ENCODE results near the gene STC2. TPM values are rescaled to one million over a fixed set of nuclear protein-coding genes. Genes with fewer than 3 reads are reported as not detected.
"Not testable (repeated sequence)": the region's sequence is repeated elsewhere in the genome, so short reads cannot be mapped to it uniquely, and the experiment has no call there.

Gene STC2
- total RNA-seq, 1 donor from 2014 or later, result 9.5 TPM

DNA sequence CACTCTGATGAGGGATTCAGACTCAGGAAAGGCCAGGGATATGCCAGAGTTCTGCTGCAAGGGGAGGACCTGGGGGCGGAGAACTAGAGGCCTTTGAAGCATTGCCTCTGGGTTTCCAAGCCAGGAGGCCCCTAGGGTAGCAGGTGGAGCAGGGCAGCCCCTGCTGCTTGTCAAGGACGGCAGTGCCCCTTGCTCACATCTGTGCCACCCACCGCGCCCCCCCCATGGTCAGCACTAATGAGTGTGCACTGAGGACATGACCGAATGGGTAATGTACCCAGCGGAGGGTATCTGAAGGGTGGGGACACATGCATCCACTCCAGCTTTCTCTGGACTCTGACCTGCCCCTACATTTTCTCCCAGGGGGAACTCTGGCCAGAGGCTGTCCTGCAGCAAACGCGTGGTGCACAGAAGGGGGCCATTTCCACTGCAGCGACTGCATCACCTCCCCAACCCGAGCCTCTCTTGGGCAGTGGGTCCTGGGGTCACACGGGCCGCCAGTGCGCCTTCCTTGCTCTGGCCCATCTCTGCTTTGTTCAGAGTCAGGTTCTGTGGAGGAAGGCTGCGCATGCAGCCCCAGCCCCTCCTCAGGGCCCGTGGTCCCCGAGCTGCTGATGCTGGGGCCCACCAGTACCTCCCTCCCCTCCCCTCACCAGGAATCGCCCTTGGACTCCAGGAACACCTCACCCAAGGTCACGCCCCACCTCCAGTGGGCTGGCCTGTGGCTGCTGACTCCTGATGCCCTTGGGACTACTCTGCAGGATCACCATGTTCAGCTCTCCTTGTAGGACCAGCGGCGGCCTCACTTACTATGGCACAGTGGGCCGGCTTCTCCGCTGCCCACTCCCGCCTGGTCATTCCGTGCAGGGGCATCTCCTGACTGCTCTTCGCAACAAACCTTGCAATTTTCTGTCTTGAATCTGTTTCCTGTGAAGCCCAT is 31.2 kb downstream of the STC2 start:
- intact Hi-C loops (cut with micrococcal nuclease), result no loop called here

DNA sequence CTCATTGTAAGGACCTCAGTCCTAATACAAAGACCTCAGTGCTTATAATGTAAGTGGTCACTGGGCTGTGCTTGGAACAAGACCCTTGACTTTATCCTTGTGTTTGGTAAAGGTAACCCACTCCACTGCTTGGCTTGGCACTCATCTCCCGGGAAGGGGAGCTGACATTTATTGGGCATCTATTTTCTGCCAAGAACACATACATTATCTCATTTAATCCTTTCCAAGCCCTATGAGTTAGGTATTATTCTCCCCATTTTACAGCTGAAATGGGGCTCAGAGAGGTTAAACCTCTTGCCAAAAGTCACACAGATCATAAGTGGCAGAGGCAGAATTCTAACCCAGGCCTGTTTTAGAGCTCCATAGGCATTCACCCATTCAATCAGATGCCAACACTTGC is 32.4 kb downstream of the STC2 start:
- intact Hi-C loops (cut with micrococcal nuclease), result no loop called here

DNA sequence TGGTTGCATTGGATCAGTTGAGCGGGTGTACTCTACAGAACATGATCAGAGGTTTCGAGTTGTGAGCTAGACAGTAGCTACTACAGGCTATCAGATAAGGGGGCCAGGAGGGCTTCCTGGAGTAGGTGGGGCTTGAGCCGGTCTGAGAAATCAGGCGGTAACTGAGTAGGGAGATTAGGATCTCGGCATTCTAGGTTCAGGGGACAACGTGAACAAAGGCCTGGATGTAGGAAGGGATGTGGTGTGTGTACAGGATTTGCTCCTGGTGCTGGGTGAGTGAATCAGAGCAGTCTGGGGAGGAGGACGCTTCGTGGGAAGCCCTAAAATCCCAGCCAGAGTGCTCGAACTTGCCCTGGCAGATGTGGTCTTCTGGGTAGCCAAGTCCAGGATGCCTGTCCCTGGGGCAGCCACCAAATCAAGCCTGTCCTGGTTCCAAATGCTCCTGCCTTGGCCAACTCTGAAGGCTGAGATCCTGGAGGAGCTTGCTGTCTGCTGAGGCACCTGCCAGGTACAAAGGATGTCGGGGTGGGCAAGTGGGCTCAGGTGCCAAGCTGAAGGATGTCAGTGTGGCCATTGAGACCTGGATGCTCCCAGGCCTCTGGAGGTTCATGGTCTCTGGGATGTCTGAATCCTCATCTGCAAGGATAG is 33.4 kb downstream of the STC2 start:
- intact Hi-C loops (cut with micrococcal nuclease), result loop anchor here (1.0 kb wide), 2 partner anchors 34 to 38 kb away; partner anchors contain the start of gene STC2

DNA sequence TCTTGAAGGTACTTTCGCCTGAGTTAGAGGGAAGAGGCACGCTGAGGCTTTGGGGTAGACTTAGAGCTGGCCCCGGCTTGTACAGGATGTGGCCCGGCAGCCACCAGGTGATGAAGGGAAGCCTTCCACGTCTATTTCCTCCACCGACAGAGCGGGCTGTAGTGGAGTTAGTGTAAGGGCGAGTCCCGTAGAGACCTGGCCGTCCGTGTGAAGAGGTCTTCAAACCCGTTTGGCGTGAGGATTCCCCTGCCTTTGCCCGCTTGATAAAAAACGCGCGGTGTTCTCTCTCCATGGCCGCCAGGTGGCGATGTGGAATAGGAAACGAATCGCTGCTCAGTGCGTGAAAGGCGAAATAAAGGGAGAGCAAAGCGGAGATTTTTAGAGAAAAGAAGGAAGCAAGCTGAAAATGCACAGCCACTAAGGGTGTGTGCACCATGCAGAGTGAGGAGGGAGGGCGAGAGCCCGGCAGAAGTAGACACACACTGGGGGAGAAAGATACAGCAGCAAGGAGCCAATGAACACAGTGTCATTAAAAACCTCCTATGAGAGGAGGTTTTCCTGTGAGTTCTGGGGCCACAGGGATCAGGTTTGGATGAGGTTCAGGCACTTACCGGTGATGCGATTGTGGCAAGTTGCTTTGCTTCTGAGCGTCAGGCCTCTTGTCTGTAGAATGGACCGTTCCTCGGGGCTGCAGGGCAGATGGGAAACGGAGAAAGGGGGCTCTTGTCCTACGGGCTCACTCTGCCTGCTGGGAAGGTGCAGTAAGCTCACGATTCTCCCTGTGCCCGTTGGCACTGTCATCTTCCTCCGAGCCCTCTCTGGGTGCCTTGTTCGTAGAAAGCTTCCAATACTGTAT is 34.2 kb downstream of the STC2 start:
- intact Hi-C loops (cut with micrococcal nuclease), result loop anchor here (1.0 kb wide), 2 partner anchors 34 to 38 kb away; partner anchors contain the start of gene STC2

DNA sequence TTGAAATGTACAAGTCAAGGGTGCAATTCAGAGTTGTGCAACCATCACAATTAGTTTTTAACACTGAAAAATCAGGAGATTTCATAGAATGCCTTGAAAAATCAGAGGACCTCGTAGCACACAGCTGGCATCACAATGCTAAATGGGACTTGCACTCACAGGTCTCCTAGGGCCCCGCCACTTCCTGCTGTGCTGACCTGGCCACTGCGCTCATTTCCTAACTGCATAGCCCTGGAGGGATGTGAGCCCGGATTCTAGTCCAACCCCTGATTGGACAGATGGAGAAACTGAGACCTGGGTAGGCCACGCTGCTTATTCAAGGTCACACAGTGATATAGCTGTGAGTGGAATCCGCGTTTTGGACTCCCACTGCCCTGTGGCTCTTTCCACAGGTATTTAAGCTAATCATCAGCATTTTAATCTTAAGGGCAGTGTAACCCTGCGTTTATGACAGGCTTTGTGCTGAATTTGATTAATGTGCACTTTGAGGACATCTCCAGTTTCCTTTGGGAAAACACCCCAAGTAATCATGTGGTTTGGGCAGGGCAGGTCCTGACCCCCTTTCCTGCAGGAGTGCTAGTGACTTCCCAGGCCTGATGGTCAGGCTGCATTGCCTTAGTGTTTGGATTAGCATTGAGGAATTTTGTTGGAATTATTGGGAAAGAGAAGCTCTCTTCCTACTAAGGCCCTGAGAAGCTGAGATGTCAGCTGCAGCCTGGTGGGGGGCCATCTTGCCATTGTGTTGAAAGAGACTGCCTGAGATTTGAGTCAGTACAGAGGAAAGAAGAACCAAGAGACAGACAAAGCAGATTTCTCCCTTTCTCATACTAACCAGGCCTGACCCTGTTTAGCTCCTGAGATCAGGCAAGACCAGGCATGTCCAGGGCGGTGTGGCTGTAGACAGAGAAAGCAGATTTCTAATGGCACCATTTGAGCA is 36.2 kb downstream of the STC2 start:
- intact Hi-C loops (cut with micrococcal nuclease), result no loop called here

DNA sequence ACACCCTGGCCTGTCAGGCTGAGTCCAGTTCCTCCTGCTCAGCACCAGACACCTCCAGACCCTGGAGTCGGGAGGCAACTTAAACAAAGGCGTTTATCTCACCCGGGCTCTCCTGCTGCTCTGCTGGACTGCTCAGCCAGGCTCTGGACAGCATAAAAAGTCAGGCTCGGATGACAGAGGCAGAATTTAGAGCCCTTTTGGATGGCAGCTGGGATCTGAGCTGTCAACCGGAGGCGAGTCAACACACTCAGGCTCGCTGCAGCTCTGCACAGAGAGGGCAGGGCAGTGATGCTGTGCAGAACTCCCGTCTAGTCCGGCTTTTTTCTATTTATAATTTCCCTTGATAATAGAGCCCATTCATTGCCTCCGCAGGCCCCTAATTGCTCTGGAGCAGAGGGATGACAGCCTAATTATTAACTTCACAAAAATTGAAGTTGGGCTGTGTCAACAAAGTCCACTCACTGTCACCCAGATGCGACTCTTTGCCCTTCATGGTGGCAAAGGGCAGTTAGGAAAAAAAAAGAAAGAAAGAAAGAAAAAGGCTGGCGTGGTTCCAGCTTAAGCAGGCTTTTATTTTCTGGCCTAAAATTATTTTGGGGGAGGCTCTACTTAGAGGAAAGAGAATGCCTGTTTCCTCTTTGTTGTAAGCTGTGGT is 37.6 kb downstream of the STC2 start:
- intact Hi-C loops (cut with micrococcal nuclease), result no loop called here

DNA sequence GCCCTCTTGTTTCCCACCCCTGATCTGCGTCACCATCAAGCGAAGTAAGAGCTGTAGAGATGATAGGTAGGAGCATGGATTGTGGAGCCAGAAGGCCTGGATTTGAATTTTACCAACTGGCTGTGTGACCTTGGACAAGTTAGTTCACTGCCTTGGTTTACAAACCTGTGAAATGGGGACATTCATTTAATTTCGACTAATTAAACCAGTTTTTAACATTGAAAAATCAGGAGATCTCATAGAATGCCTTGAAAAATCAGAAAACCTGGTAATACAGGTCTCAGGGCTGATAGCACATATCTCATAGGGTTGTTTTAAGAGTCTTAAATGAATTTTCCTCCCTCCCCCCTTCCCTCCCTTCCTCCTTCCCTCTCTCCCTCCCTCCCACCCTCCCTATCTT is 38.8 kb downstream of the STC2 start:
- intact Hi-C loops (cut with micrococcal nuclease), result no loop called here

DNA sequence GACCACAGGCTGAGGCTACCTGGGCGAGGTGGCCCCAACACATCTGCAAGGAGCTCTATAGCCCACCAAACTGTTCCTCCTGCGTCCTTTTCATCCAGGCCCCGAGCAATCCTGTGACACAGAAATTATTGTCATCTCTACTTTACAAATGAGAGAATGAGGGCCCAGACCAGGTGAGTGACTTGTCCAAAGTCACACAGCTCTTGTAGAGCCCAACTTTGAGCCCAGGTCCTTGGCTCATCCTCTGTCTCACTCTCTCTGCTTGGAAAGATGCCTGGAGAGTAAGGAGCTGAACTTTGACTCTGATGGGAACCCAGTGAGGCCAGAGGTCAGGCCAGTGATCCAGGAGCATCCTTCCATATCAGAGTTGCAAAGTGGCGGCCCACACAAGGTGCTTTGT is 39.6 kb downstream of the STC2 start:
- intact Hi-C loops (cut with micrococcal nuclease), result no loop called here

DNA sequence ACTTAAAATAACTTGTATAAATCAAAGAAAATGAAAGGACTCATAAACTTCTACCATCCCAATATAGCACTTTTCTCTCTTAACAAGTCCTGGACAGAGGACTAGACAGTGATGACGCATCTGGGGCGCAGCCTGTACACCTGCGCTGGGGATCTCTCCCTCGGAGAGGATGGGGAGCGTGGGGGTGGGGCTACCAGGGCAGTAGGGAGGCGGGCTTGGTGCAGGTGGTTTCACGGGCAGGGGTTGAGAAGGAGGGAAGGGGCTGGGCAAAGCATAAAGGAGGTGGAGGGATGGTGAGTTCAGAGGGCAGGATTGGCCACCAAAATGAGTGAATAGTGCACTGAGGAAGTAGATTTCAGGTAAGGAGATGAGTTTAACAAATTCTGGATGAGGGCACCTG is 41.1 kb downstream of the STC2 start:
- intact Hi-C loops (cut with micrococcal nuclease), result no loop called here

DNA sequence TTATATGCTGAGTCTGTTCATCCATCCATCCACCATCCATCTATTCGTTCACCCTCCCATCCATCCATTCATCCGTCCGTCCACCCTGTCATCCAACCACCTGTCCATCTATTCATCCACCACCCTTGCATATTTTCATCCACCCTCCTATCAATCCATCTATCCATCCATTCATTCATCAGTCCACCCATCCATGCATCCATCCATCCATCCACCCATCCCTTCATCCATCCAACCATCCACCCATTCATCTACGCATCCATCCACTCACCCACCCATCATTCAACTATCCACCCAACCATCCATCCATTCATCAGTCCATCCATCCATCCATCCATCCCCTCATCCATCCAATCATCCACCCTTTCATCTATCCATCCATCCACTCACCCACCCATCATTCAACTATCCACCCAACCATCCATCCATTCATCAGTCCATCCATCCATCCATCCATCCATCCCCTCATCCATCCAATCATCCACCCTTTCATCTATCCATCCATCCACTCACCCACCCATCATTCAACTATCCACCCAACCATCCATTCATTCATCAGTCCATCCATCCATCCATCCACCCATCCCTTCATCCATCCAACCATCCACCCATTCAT is 43.8 kb downstream of the STC2 start:
- intact Hi-C loops (cut with micrococcal nuclease), result not testable (repeated sequence)

DNA sequence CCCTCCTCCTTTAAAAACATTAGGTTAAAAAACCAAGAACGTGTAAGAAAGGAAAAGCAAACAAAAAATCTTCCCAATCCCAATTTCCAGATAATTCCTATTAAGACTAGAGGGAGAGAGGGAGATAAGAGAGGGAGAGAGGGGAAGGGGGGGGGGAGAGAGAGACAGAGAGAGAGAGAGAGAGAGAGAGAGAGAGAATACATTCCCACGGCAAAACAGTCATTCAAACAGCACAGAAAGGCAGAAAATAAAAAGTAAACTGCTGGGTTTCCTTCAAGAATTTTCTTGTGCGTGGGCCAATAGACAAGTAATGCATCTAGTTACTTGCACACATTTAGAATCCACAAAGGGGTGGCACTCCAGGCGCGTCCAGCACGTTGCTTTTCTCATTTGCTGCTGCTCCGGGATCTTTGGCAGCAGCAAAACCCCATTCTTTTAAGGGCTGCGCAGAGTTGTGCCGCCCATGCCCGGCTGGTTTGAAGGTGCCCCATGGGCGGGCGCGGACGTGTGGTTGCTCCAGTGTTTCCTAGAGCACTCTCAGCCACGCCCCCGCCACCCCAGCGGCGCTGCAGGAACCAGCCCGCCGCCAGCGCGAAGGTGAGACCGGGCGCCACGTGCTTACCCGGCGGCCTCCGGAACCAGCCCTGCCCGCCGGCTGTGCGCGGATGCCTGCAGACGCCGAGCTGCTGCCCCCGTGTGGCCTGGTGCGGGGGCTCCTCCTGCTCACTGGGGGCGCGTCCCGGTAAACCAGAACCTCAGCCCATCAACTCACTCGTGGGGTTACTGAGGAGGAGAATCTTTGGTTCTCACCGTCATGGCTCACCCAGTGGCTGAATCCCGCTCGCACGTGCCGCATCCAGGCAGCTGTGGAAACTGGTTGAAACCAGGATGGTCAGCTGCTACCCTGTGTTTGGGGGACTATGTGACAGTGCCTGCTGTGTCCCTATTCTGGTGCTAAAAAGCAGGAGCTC is 44.6 kb downstream of the STC2 start:
- intact Hi-C loops (cut with micrococcal nuclease), result loop anchor here (2.0 kb wide), 1 partner anchor 301 kb away; the partner anchor contains the start of gene ATP6V0E1

DNA sequence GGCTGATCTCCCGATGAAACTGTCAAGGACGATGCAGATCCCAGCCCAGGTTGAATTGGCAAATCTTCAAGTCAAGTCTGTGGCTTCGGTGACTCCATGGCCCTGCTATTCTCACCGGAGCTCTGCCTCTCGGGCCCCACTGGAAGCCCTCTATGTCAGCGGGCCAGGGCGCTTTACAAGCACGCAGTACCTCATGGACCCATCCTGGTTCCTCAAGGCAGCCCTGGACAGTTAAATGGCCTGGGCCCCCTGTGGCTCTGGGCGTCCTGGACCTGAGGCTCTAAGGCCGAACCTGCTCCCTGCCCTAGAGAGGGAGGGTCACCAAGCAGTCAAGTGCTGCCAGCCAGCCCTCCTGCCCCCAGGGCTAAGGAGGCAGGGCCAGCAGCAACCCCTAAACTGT is 45.3 kb downstream of the STC2 start:
- intact Hi-C loops (cut with micrococcal nuclease), result loop anchor here (2.0 kb wide), 1 partner anchor 300 kb away; the partner anchor contains the start of gene ATP6V0E1

DNA sequence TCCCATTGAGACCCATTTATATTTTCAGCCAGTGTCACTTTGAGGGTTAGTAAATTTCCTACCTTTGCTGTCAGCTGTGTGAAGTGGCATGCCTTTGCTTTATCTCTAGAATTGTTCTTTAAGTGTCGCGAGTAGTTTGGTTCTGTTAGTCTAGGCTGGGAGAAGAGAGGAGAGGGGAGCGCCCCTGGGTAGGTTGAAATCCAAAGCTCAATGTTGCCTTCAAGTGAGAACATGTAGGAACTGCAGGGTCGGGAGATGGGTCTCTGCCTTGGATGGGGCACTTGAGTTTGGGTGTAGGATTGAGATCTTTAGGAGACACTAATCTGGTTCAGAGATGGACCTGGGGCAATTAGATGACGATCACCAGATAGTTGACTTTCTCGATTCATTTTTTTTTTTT is 46.3 kb downstream of the STC2 start:
- intact Hi-C loops (cut with micrococcal nuclease), result loop anchor here (2.0 kb wide), 1 partner anchor 299 kb away; the partner anchor contains the start of gene ATP6V0E1

DNA sequence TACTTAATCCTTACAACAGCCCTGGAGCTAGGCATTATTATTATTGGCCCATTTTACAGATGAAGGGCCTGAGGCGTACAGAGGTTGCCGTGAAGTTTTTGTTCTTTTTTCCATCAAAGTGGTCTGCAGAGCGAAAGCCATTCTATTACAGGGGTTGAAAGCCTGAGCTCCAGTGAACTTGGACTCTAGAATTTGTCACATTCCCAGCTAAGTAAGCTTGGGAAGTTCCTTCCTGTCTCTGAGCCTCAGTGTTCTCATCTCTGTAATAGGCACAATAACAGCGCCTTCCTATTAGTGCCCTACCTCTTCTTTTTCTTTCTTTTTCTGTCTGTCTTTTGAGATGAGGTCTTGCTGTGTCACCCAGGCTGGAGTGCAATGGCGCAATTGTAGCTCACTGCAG is 49.0 kb downstream of the STC2 start:
- intact Hi-C loops (cut with micrococcal nuclease), result no loop called here

DNA sequence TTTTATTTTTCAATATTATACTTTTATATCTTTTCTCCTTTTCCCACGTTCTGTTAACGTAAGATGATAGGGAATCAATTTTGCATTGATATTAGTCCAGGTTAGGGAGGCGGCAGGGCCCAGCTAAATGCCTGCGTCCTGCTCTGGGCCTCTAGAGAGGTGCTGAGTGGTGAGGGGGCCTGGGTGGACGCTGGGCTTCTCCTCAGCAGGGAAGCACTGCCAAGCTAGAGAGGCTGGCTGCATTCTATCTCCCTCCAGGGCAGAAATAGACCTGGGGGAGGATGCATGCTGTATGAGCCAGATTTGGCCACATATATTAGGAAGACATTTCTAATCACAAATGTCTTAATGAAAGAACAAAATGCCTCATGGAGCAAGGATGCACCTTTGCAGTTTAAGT is 49.6 kb downstream of the STC2 start:
- intact Hi-C loops (cut with micrococcal nuclease), result no loop called here

DNA sequence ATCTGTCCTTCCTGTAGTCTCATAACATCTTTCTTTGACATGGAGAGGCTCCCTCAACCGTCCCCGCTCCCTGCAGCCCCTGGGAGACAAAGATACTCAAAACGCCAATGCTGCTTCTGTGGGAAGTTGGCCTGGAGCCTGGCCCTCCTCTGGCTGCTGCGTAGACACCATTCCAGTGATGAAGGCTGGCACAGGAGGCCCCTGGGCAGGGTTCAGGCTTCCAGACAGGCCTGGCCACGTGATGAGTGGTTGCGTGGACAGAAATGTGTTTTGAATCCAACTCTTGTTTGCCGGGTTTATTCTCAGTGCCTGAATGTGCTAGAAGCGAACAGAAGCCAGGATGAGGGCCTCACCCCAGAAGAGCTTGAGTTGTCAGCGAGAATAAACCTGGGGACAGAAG is 50.0 kb downstream of the STC2 start:
- intact Hi-C loops (cut with micrococcal nuclease), result no loop called here

DNA sequence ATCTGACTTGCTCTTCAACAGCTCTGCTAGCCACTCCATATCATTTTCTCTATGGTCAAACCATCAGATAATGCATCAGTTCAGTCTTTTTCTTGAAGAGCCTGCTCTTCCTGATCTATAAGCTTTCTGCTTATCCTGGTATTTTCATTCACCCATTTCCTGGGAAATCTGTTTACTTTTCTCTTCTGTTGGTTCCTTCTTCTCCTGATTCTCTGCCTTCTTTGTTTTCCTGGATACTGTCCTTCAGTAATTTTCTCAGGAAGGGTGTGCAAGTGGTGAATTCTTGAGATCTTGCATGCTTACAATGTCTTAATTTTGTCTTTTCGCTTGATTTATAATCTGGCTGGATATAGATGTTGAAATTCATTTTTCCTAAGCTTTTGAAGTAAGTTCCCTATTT is 53.4 kb downstream of the STC2 start:
- intact Hi-C loops (cut with micrococcal nuclease), result no loop called here

DNA sequence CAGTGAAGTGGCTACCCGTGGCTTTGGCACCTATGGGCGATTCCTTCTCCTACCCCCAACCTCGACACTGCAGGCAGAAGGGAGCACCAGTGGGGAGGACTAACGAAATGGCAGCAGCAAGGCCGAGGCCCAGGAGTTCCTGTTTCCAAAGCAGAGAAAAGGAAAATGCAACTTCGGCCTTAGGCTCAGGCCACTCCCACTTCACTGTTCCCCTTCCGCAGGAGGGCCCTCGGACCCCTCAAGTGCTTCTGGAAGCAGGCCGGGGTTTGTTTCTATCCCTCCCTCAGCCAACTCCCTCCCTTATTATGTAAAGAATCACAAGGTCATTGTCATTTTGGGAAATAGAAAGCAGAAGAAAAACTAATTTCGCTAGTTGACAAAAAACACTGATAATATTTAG is 56.8 kb downstream of the STC2 start:
- intact Hi-C loops (cut with micrococcal nuclease), result no loop called here
